H1 (cell line): Measurements from ENCODE around the gene ITGB7. TPM values are rescaled to one million over a fixed set of nuclear protein-coding genes. Genes with fewer than 3 reads are reported as not detected.

ENCODE experiments used
- CBX8 ChIP-seq: fragments of 300-800, 300-1000 bp; sonication (generic); IDR thresholded peaks from 2 replicates; pipeline ENCODE4 v1.7.1; 2016; ENCODE audit warnings: low read depth, low read length, borderline replicate concordance
- FOSL1 ChIP-seq: IDR thresholded peaks from 2 replicates; pipeline ENCODE4 v1.6.1; 2011; ENCODE audit warnings: mild to moderate bottlenecking, low read depth, low read length, moderate library complexity; ENCODE audit not compliant: insufficient read depth
- GABPA ChIP-seq: IDR thresholded peaks from 2 replicates; pipeline ENCODE4 v1.6.1; 2011; ENCODE audit warnings: mild to moderate bottlenecking, low read length, moderate library complexity, borderline replicate concordance; ENCODE audit not compliant: insufficient read depth
- JUND ChIP-seq: IDR thresholded peaks from 2 replicates; pipeline ENCODE4 v1.6.1; 2011; ENCODE audit warnings: mild to moderate bottlenecking, improper control_type of control experiment, low read length
- KDM5A ChIP-seq: fragments of 200-600 bp; IDR thresholded peaks from 2 replicates; pipeline ENCODE4 v1.7.1; 2012; ENCODE audit warnings: mild to moderate bottlenecking, low read length, inconsistent platforms, mixed read lengths
- MAFK ChIP-seq: IDR thresholded peaks from 2 replicates; pipeline ENCODE4 v1.6.1; 2012; ENCODE audit warnings: low read depth, mild to moderate bottlenecking, improper control_type of control experiment, low read length
- POLR2AphosphoS5 ChIP-seq: IDR thresholded peaks from 2 replicates; pipeline ENCODE4 v1.6.1; 2011; ENCODE audit warnings: low read depth, low read length
- SP2 ChIP-seq: IDR thresholded peaks from 2 replicates; pipeline ENCODE4 v1.6.1; 2012; ENCODE audit warnings: mild to moderate bottlenecking, low read length, inconsistent platforms
- polyA plus RNA-seq, 7 experiments: library from polyadenylated mRNA; depleted of rRNA in 3 of 7; stranded (reverse) in 5 of 7; unstranded in 2 of 7; fragments of >200 nt in 5 of 7; fragments of 200-250 nt in 2 of 7; gene quantifications; 1 replicate in 5 of 7; 2 replicates in 1 of 7; 4 replicates in 1 of 7; pipeline versions ENCODE4 v1.2.1 to v1.2.3, GENCODE V29; 2011 to 2013; ENCODE audit warnings: missing spikeins in 2 of 7, mixed read lengths in 2 of 7
- total RNA-seq: library from RNA; stranded (reverse); fragmentation: NEBNext Ultra II Directional; extraction: Animal tissue kit (Norgen Biotek cat#: 25700); gene quantifications from 2 replicates; pipeline ENCODE4 v1.2.1, GENCODE V29; 2021
- TF ChIP-seq, protein P1 (sequence below): fragments of 300-600 bp; sonication (generic); IDR thresholded peaks from 2 replicates; pipeline ENCODE4 v1.7.1; 2012; ENCODE audit warnings: low read length, moderate library complexity, mild to moderate bottlenecking, inconsistent platforms; ENCODE audit not compliant: insufficient replicate concordance

The ITGB7 gene
- total and polyA plus RNA-seq, 2 of the 8 experiments (the other 6 are each of a cell fraction or from before 2014, with no cell fraction given) = 0.35 to 0.54 TPM

DNA sequence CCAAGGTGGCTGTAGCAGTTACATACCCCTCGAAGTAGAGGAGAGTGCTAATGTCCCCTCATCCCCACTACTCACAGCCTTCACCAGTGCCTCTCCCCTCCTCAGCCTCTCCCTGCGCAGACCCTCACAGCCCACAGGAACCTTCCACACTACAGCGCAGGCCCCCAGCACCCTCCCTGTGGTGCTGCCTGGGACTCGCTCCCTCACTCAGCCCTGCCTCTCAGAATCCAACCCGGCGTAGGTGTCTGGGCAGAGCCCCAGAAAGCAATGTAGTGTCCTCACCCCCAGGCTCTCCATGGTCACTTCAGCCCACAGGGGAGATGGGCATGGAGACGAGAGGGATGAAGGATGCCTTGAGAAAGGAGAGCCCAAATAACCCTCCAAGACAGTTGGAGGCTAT is 37.4 kb downstream of the ITGB7 start (continued):
- TF ChIP-seq, protein P1, sequence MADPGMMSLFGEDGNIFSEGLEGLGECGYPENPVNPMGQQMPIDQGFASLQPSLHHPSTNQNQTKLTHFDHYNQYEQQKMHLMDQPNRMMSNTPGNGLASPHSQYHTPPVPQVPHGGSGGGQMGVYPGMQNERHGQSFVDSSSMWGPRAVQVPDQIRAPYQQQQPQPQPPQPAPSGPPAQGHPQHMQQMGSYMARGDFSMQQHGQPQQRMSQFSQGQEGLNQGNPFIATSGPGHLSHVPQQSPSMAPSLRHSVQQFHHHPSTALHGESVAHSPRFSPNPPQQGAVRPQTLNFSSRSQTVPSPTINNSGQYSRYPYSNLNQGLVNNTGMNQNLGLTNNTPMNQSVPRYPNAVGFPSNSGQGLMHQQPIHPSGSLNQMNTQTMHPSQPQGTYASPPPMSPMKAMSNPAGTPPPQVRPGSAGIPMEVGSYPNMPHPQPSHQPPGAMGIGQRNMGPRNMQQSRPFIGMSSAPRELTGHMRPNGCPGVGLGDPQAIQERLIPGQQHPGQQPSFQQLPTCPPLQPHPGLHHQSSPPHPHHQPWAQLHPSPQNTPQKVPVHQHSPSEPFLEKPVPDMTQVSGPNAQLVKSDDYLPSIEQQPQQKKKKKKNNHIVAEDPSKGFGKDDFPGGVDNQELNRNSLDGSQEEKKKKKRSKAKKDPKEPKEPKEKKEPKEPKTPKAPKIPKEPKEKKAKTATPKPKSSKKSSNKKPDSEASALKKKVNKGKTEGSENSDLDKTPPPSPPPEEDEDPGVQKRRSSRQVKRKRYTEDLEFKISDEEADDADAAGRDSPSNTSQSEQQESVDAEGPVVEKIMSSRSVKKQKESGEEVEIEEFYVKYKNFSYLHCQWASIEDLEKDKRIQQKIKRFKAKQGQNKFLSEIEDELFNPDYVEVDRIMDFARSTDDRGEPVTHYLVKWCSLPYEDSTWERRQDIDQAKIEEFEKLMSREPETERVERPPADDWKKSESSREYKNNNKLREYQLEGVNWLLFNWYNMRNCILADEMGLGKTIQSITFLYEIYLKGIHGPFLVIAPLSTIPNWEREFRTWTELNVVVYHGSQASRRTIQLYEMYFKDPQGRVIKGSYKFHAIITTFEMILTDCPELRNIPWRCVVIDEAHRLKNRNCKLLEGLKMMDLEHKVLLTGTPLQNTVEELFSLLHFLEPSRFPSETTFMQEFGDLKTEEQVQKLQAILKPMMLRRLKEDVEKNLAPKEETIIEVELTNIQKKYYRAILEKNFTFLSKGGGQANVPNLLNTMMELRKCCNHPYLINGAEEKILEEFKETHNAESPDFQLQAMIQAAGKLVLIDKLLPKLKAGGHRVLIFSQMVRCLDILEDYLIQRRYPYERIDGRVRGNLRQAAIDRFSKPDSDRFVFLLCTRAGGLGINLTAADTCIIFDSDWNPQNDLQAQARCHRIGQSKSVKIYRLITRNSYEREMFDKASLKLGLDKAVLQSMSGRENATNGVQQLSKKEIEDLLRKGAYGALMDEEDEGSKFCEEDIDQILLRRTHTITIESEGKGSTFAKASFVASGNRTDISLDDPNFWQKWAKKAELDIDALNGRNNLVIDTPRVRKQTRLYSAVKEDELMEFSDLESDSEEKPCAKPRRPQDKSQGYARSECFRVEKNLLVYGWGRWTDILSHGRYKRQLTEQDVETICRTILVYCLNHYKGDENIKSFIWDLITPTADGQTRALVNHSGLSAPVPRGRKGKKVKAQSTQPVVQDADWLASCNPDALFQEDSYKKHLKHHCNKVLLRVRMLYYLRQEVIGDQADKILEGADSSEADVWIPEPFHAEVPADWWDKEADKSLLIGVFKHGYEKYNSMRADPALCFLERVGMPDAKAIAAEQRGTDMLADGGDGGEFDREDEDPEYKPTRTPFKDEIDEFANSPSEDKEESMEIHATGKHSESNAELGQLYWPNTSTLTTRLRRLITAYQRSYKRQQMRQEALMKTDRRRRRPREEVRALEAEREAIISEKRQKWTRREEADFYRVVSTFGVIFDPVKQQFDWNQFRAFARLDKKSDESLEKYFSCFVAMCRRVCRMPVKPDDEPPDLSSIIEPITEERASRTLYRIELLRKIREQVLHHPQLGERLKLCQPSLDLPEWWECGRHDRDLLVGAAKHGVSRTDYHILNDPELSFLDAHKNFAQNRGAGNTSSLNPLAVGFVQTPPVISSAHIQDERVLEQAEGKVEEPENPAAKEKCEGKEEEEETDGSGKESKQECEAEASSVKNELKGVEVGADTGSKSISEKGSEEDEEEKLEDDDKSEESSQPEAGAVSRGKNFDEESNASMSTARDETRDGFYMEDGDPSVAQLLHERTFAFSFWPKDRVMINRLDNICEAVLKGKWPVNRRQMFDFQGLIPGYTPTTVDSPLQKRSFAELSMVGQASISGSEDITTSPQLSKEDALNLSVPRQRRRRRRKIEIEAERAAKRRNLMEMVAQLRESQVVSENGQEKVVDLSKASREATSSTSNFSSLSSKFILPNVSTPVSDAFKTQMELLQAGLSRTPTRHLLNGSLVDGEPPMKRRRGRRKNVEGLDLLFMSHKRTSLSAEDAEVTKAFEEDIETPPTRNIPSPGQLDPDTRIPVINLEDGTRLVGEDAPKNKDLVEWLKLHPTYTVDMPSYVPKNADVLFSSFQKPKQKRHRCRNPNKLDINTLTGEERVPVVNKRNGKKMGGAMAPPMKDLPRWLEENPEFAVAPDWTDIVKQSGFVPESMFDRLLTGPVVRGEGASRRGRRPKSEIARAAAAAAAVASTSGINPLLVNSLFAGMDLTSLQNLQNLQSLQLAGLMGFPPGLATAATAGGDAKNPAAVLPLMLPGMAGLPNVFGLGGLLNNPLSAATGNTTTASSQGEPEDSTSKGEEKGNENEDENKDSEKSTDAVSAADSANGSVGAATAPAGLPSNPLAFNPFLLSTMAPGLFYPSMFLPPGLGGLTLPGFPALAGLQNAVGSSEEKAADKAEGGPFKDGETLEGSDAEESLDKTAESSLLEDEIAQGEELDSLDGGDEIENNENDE = no peak
- TF ChIP-seq MAFK (no peak), JUND (no peak), KDM5A (no peak), CBX8 (no peak), SP2 (no peak), GABPA (no peak), FOSL1 (no peak), POLR2AphosphoS5 (no peak)
- TF ChIP-seq, all 59 proteins: peak for 0
